Loucy (cell line): ENCODE results near the gene GAST.

Experiments used
- EZH2phosphoT487 ChIP-seq: fragments of 200-600 bp; IDR thresholded peaks from 2 replicates; pipeline ENCODE4 v1.6.1; 2018; ENCODE audit warnings: antibody characterized with exemption, mild to moderate bottlenecking, moderate library complexity, borderline replicate concordance
- TF ChIP-seq, protein P1 (sequence below): fragments of 200-600 bp; sonication (generic); conservative IDR thresholded peaks from 2 replicates; pipeline ENCODE4 v1.5.1; 2014; ENCODE audit warnings: mild to moderate bottlenecking, antibody characterized with exemption, low read length

DNA sequence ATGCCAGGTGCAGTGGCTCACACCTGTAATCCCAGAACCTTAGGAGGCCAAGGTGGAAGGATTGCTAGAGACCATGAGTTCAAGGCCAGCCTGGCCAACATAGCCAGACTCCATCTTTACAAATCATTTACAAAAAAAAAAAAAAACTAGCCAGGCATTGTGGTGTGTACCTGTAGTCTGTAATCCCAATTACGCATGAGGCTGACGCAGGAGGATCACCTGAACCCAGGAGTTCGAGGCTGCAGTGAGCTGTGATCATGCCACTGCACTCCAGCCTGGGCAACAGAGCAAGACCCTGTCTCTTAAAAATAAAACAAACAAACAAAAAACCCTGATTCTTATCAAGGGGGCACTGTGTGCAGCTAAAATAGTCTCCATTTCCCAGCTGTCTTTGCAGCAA is 39.2 kb downstream of the GAST start:
- TF ChIP-seq, protein P1, sequence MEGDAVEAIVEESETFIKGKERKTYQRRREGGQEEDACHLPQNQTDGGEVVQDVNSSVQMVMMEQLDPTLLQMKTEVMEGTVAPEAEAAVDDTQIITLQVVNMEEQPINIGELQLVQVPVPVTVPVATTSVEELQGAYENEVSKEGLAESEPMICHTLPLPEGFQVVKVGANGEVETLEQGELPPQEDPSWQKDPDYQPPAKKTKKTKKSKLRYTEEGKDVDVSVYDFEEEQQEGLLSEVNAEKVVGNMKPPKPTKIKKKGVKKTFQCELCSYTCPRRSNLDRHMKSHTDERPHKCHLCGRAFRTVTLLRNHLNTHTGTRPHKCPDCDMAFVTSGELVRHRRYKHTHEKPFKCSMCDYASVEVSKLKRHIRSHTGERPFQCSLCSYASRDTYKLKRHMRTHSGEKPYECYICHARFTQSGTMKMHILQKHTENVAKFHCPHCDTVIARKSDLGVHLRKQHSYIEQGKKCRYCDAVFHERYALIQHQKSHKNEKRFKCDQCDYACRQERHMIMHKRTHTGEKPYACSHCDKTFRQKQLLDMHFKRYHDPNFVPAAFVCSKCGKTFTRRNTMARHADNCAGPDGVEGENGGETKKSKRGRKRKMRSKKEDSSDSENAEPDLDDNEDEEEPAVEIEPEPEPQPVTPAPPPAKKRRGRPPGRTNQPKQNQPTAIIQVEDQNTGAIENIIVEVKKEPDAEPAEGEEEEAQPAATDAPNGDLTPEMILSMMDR = no peak
- TF ChIP-seq EZH2phosphoT487 = no peak
